CD4-positive, alpha-beta T cell treated with Interleukin-6 at 100 ng/mL for 8 hours (primary cell): ENCODE results near the gene THSD4.

ENCODE experiments used
- DNase-seq: peaks from one replicate; pipeline ENCODE4 v3.0.0-alpha.2; 2020; ENCODE audit warnings: mixed read lengths, low spot score

The THSD4 gene

DNA sequence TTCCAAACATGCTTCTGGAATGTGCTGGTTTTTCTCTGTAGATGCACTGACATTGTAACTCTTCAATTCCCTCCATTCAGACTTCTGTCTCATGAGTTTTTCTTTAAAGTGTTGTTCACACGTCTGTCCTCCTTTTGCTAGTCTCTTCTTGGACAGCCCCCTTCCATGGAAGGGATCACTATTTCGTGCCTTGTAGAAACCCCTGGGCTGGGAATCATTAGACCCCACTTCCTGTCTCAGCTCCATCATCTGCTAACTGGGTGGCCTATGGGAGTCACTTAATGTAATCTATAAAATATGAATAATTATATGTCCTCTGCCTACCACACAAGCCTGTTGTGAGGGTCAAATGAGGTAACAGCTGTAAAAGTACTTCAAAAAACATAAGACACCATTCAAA is 110.6 kb downstream of the THSD4 start:
- no peak for DNase-seq

GRCh38 chr15:71226536-71227455 is 111.5 kb downstream of the THSD4 start:
- no peak for DNase-seq

DNA sequence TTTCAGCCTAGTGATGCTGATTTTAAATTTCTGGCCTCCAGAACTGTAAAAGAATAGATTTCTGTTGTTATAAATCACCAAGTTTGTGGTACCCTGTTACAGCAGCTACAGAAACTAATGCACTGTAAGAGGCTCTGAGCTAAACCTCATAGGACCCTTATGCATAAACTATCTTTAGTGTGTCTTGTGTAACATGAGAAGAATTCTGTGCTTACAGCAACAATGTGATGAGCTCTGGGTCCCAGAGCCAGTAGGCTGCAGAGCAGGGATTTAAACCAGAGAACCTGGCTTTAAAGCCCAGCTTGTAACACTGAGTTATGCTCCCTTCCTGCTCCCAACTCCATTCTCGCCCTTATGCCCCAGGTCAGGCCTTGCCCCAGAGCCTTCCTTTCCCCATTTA is 113.1 kb downstream of the THSD4 start:
- no peak for DNase-seq

DNA sequence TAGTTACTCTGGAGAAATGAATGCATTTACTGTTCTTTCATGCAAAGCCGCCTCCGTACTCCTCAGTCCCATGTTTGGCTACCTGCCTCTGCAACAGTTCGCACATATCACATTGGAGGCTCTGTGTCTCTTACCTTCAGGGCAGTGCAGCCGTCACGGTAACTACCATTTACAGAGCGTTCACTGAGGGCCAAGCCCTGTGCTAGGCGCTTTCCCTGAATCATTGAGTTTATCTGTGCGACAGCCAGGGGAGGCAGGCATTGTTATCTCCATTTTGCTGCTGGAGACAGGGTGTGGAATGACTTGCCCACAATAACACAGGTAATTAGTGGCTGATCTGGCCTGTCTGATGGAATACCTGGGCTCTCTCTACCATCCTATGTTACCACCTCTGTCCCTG is 115.0 kb downstream of the THSD4 start:
- DNase-seq, result no peak

GRCh38 chr15:71231758-71232157 is 116.5 kb downstream of the THSD4 start:
- no peak for DNase-seq

DNA sequence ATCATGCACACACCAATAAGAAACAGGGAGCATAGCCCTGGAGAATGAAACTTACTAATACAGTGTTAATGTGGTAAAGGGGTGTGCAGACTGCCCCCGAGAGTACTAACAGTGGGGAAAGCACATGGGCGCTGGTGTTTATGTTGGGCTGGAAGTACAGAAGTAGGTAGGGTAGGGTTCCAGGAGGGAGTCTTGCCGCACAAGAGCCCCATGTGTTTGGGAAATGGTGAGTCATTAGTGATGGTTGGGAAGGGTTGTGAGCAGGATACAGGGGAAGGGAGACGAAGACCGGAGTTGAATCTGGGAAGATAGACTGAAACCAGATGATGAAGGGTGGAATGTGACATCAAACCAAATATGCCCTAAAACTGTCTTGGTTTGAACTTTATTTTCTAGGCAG is 117.1 kb downstream of the THSD4 start:
- no peak for DNase-seq

DNA sequence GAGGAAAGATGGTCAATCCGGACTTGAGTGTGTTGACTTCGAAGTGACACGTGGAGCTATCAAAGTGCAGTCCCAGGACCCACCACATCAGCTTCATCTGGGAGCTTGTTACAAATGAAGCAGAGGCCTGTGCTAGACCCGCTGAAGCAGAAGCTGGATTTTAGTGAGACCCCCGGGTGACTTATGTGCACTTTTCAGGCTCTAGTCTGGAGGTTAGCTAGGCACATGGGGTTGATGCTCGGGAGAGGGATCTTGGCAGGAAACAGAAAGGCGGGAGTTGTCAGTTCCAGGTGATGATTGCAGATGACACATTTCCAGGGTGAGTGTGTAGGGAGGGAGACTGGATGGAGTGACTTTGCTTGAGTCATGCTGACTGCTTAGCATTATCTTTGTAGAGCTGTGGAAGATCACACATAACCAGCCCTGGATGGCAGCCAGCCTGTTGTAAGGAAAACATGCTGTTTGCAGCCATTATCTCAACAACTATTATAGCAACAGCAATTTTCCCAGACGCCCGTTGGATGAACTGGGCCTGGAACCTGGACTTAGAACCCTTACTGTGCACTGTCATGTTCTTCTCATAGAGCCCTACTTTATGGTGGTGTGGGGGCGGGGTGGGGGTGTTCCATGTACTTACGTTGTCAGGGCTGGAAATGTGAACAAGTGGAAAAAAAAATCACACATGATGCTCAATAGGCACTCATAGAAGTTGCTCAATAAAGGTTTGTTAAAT is 122.4 kb downstream of the THSD4 start:
- DNase-seq, result no peak

DNA sequence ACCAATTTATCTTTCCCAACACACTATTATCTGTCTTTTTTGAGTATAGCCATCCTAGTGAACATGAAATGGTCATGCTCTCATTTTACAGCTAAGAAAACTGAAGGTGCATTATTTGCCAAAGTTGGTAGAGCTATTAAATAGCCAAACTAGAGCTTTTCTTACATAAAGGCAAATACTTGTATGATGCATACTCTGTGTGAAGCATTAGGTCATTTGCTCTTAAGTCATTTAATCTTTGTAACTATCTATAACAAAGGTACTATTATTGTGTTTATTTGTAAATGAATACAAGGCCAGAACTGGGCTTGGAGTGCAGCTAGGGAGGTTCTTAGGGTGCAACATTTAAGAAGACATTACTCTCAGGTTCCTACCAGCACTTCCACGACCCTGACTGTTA is 123.7 kb downstream of the THSD4 start:
- no peak for DNase-seq

GRCh38 chr15:71239592-71240364 is 124.5 kb downstream of the THSD4 start:
- DNase-seq, result no peak

GRCh38 chr15:71242292-71242691 is 127.0 kb downstream of the THSD4 start:
- no peak for DNase-seq

- DNase-seq, result no peak
Measured at GRCh38 chr15:71244250-71244649, 129.0 kb downstream of the THSD4 start.

DNA sequence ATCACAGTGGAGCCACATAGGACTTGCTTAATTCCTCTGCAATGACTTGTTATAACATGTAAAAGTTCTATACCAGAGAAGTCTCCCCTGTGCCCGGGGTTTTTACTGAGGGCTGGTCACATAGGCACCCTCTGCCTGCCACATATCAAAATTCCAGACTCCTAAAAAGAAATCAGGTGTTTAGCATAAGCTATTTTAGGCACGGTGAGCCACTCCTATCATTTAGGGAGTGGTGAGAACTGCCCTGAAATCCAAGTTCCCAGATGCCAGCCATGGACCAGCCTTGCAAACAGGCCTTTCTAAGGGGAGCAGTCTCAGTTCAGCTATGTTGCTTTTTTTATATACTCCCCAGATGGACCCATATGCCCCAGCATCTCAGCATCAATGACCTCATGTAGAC is 130.3 kb downstream of the THSD4 start:
- DNase-seq, result no peak

- DNase-seq, result no peak
Measured at GRCh38 chr15:71248386-71248785, 133.1 kb downstream of the THSD4 start.

GRCh38 chr15:71249986-71250385 is 134.7 kb downstream of the THSD4 start:
- DNase-seq, result no peak

DNA sequence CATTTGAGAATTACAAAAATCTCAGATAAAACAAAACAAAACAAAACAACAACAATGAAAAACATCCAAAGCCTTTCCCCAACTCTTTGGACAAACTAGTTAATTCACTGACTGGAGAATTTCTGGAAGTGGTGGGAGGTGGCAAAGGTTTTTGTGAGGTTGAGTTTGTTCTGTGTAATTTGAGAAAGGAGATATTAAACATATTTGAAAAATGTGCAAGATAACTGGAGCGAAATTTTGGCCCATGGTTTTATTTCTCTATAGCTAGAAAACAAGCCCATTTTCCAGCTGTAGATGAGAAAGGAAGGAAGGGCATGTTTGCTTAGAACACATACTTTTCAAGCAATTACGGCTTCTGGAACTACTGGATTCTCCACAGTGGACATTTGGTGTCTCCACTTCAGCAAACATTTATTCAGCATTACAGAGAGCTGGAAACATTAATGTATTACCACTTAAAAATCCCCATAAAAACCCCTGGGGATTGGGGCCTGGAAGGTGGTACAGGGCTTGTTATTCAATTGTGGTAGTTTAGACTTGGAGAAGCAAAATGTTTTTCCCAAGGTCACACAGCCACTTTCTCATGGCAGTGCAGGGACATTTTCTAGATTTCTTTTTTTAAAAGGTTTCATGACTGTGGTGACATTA is 135.8 kb downstream of the THSD4 start:
- no peak for DNase-seq

- no peak for DNase-seq
Measured at GRCh38 chr15:71251584-71252043, 136.3 kb downstream of the THSD4 start.

GRCh38 chr15:71252044-71252739 is 136.9 kb downstream of the THSD4 start:
- no peak for DNase-seq

GRCh38 chr15:71252740-71253047 is 137.4 kb downstream of the THSD4 start:
- DNase-seq, result no peak

DNA sequence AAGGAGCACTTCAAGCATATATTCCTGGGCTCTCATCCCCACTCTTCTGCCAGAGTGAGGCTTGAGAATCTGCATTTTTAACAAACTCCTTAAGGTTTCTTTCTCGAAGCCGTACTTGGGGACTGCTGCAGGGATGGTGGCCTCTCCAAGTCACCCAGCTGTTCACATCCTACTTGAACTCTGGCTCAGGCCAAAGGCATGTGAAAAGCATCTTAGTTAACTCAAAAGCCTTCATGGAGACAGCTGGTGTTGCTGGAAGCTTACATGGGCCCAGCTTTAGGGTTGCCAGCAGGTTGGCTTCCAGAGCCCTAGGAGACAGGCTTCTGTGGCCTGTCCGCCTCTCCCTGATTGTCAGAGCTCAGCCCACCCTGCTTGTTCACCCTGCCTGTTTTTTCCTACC is 139.2 kb downstream of the THSD4 start:
- DNase-seq, result no peak

GRCh38 chr15:71256934-71257664 is 141.8 kb downstream of the THSD4 start:
- no peak for DNase-seq

- DNase-seq, result no peak
Measured at GRCh38 chr15:71259866-71260265, 144.6 kb downstream of the THSD4 start.
